ENCODE data around the gene PFDN5.
A peak's percentile ranks its signal among the peaks of the same experiment; 100 is the strongest.

The PFDN5 gene

DNA sequence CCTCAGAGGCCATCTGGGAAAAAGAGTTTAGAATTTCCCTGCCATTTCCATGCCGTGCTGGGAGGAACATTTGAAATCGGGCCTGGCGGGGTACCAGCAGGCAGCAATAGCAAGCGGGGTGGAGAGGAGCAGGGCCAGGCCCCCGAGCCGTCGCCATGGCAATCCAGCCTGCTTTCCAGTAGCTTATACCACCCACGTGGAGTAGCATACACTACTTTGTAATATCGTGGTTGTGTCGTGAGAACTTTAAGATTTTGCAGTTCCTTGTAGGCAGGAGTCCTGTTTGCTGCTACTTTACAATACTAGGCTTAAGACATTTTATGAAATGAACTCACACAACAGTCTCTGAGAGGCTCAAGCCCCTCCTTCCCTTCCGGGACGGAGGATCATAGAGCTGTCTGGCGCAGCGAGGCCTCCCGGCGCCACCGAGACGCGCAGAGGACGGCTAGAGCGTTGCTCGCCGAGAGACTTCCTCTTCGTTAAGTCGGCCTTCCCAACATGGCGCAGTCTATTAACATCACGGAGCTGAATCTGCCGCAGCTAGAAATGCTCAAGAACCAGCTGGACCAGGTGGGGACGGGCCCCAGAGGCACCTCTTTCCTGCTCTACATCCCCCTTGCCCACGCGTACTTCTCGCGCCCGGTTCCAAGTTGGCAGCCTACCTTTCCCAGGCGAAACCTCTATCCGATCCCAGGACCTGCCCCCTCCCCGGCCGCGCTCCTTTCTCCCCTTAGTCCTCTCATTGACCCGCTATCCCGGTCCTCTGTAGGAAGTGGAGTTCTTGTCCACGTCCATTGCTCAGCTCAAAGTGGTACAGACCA is at the start of gene PFDN5:
PFDN5 (plus strand) TSS at position 473 of the 821 bp plus-strand sequence; CDS start at position 499, 26 bp downstream.
- DNase-seq: peak; percentile 55 to 81 (median 76)

- peak; percentile 33 to 63 (median 50) for DNase-seq
Observed at GRCh38 chr12:53251477-53252348, 43.6 kb upstream of the PFDN5 start.

- DNase-seq: no peak
Observed at GRCh38 chr12:53252349-53252916, 42.9 kb upstream of the PFDN5 start.

GRCh38 chr12:53253298-53253697 is 42.0 kb upstream of the PFDN5 start:
- no peak for DNase-seq

DNA sequence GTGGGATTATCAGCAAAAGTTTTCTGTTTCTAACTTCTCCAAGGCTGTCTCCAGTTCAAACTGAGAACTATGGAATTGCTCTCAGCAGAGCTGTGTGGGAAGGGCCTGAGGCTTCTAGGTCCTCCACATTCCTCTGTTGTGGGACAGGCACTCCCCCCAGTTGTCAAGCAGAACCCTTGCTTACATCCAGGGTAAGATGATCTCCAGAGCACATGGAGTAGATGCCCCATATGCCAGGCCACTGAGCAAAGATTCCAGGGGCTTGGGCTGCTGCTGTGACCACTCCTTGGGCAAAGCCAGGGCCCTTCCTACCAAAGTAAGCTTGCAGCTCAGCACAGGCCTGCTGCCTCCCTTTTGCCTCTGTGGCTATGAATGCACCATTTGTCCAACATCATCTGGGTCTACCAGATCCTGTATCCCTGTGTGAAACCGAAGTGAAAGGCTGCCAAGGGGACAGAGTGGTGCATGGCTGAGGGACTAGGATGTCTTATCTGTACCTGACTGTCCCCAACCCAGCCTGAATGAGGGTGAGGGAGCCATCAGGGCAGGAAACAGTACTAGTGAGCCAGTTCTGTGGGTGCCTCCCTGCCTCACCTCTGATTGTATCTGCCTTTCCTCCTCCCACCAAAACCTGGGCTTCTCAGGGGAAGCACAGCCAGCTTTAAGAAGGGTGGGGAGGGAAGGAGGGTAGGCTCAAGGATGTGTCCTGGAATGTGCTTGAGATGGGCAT is 40.4 kb upstream of the PFDN5 start:
- no peak for DNase-seq

- no peak for DNase-seq
Observed at GRCh38 chr12:53255996-53256395, 39.3 kb upstream of the PFDN5 start.

DNA sequence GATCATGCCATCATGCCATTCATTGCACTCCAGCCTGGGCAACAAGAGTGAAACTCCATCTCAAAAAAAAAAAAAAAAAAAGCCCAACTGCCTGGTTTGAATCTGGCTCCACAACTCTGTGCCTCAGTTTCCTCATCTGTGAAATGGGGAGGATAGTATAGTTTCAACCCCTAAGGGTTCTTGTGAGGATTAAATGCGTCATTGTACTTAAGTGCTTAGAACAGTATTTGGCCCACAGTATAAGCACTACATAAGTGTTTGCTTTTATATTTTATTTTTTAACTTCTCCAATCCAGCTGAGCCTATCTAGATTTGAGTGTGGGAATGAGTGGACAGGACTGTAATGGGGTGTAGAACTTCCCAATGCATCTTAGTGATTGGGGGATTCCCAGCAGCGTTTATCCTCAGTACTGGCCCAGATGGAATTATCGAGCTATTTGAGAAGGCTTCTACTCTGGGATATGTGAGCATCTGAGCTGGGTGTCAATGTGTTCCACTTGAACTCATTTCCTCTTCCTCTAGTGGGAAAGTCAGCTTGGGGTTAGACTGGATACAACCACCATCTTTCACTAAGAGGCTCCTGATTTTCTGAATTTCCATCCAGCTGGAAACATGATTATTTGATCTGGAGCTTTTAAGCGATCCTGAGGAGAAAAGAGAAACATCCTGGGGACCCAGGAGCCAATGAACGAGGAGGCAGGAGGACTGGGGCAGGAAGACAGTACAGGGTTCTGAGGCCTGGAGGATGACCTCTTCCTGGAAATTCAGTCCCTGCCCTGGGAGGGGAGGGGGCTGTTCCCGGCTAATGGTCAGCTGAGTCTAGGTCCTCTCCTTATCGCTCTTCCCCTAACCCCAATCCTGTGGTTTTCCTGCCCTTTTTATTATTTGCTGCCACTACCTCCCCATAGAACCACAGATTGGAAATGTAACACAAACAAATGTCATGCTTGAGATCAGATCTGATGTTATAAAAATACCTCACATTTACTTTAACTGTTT is 36.5 kb upstream of the PFDN5 start:
- no peak for DNase-seq

GRCh38 chr12:53259891-53260290 is 35.5 kb upstream of the PFDN5 start:
- DNase-seq: no peak

- no peak for DNase-seq
Observed at GRCh38 chr12:53265783-53266182, 29.6 kb upstream of the PFDN5 start.

- no peak for DNase-seq
Observed at GRCh38 chr12:53267306-53267998, 27.9 kb upstream of the PFDN5 start.

- peak; percentile 57 to 75 (median 64) for DNase-seq
Observed at GRCh38 chr12:53267999-53268629, 27.2 kb upstream of the PFDN5 start, which contains the start of gene ESPL1. TSS of gene ESPL1 (plus strand) at chr12:53268299. CDS start at chr12:53268767, 468 bp downstream.

- DNase-seq: no peak
Observed at GRCh38 chr12:53268630-53269562, 26.4 kb upstream of the PFDN5 start.

GRCh38 chr12:53274445-53274844 is 20.9 kb upstream of the PFDN5 start:
- DNase-seq: no peak

GRCh38 chr12:53276511-53276910 is 18.8 kb upstream of the PFDN5 start:
- no peak for DNase-seq

DNA sequence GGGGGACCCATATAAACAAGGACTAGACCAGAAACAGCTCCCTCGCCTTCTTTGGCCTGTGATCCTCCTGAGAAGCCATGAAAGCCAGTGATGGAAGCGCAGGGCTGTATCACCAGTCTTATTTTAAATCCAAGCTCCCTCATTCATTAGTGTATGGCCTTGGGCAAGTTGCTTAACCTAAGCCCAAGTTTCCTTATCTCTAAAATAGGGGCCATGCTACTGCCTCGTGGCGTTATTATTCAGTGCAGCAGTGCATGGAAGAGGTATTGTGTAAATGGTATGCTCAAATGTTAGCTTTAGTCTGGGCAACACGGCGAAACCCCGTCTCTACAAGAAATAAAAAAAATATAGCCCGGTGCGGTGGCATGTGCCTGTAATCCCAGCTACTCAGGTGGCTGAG is 17.4 kb upstream of the PFDN5 start:
- DNase-seq: no peak

- DNase-seq: no peak
Observed at GRCh38 chr12:53279283-53279869, 16.0 kb upstream of the PFDN5 start.

GRCh38 chr12:53279888-53280498 is 15.3 kb upstream of the PFDN5 start:
- DNase-seq: no peak

- DNase-seq: no peak
Observed at GRCh38 chr12:53286448-53286847, 8.9 kb upstream of the PFDN5 start.

Data from activated CD4-positive, CD25-positive, alpha-beta regulatory T cell (primary cell).